Measurements from ENCODE around the gene STOM.
"Not testable (repeated sequence)": the region's sequence is repeated elsewhere in the genome, so short reads cannot be mapped to it uniquely, and the experiment has no call there.

The STOM gene

GRCh38 chr9:121369595-121370265 is at the start of gene STOM:
Gene STOM (minus strand): TSS chr9:121370250. CDS start chr9:121370187, 63 bp downstream.
- H3K27ac ChIP-seq, result peak within 1 kb of the TSS; percentile 57
- TF ChIP-seq CTCF (conservative IDR thresholded peaks at IDR 0.05) (no peak), ZFX (IDR thresholded peaks at IDR 0.05) (no peak)

GRCh38 chr9:121411993-121412392 is 41.9 kb upstream of the STOM start:
- TF ChIP-seq CTCF (conservative IDR thresholded peaks at IDR 0.05), result no peak
- no peak overlapping the region for H3K27ac ChIP-seq

- no peak overlapping the region for H3K27ac ChIP-seq
- TF ChIP-seq ZFX (IDR thresholded peaks at IDR 0.05) (no peak), CTCF (conservative IDR thresholded peaks at IDR 0.05) (no peak)
These were observed 35.8 kb upstream of the STOM start for GRCh38 chr9:121405899-121406298.

GRCh38 chr9:121404906-121405305 is 34.9 kb upstream of the STOM start:
- no peak overlapping the region for H3K27ac ChIP-seq
- TF ChIP-seq ZFX (IDR thresholded peaks at IDR 0.05), result no peak
- TF ChIP-seq CTCF (conservative IDR thresholded peaks at IDR 0.05), result no peak

- TF ChIP-seq ZFX (IDR thresholded peaks at IDR 0.05) (no peak), CTCF (conservative IDR thresholded peaks at IDR 0.05) (peak; percentile 71)
- no peak overlapping the region for H3K27ac ChIP-seq
These were observed 30.0 kb upstream of the STOM start for GRCh38 chr9:121399883-121400607.

GRCh38 chr9:121399126-121399882 is 29.3 kb upstream of the STOM start:
- H3K27ac ChIP-seq, result no peak overlapping the region
- TF ChIP-seq ZFX (IDR thresholded peaks at IDR 0.05), result no peak
- TF ChIP-seq CTCF (conservative IDR thresholded peaks at IDR 0.05), result no peak

GRCh38 chr9:121398374-121398773 is 28.3 kb upstream of the STOM start:
- H3K27ac ChIP-seq, result no peak overlapping the region
- TF ChIP-seq CTCF (conservative IDR thresholded peaks at IDR 0.05) (no peak), ZFX (IDR thresholded peaks at IDR 0.05) (no peak)

- not testable (repeated sequence) for H3K27ac ChIP-seq
These were observed 27.2 kb upstream of the STOM start for GRCh38 chr9:121397277-121397676.

Measured in C4-2B (cell line).